CD14-positive monocyte (primary cell): Measurements from ENCODE around the gene GALNTL6. TPM values are rescaled to one million over a fixed set of nuclear protein-coding genes. Genes with fewer than 3 reads are reported as not detected.

Experiments
- DNase-seq, 3 donors: peaks; one replicate each; pipeline ENCODE4 v3.0.0-alpha.2; 2011 to 2022
- H2AFZ ChIP-seq: 2 replicates; pipeline ENCODE4 v1.6.0; 2012; ENCODE audit warnings: mild to moderate bottlenecking, low read depth, low read length, inconsistent platforms; ENCODE audit not compliant: insufficient read depth, poor library complexity, severe bottlenecking
- H3K27ac ChIP-seq, 2 donors: 1 replicate in 1 of 2; 2 replicates in 1 of 2; pipeline ENCODE4 v1.5.1; 2012 to 2013; ENCODE audit warnings: low read length in 2 of 2, control low read depth in 1 of 2, inconsistent platforms in 1 of 2, low read depth in 1 of 2, mild to moderate bottlenecking in 1 of 2
- H3K27me3 ChIP-seq, 2 donors: one replicate each; pipeline versions ENCODE4 v1.6.0 to v1.6.1; 2011 to 2013; ENCODE audit warnings: low read length in 2 of 2; ENCODE audit not compliant: control insufficient read depth in 2 of 2, insufficient read depth in 2 of 2
- H3K36me3 ChIP-seq, 2 donors: replicated peaks in 1 of 2; 1 replicate in 1 of 2; 2 replicates in 1 of 2; pipeline versions ENCODE4 v1.5.1 to v1.6.1; 2012 to 2013; ENCODE audit warnings: low read length in 2 of 2, control low read depth in 1 of 2, inconsistent platforms in 1 of 2, mild to moderate bottlenecking in 1 of 2; ENCODE audit not compliant: insufficient read depth in 2 of 2, control insufficient read depth in 1 of 2
- H3K4me1 ChIP-seq, 2 donors: 1 replicate in 1 of 2; 2 replicates in 1 of 2; pipeline versions ENCODE4 v1.5.1 to v1.6.1; 2012 to 2013; ENCODE audit warnings: low read length in 2 of 2, control low read depth in 1 of 2, inconsistent platforms in 1 of 2, mild to moderate bottlenecking in 1 of 2, moderate library complexity in 1 of 2; ENCODE audit not compliant: insufficient read depth in 2 of 2, control insufficient read depth in 1 of 2
- H3K4me2 ChIP-seq: replicated peaks from 2 replicates; pipeline ENCODE3; 2012; ENCODE audit warnings: low read length, moderate library complexity, mild to moderate bottlenecking; ENCODE audit not compliant: poor library complexity, severe bottlenecking; ENCODE audit errors: extremely low read depth
- H3K4me3 ChIP-seq, 3 experiments: fragments of 200-600 bp in 1 of 3; sonication (generic) in 1 of 3; replicated peaks in 1 of 3; 1 replicate in 2 of 3; 2 replicates in 1 of 3; pipeline ENCODE4 v1.5.1; 2011 to 2013; ENCODE audit warnings: low read length in 3 of 3, mild to moderate bottlenecking in 3 of 3, control low read depth in 2 of 3, low read depth in 2 of 3, inconsistent platforms in 1 of 3, moderate library complexity in 1 of 3
- H3K79me2 ChIP-seq: 2 replicates; pipeline ENCODE4 v1.6.0; 2012; ENCODE audit warnings: mild to moderate bottlenecking, control low read depth, inconsistent platforms, low read length, moderate library complexity; ENCODE audit not compliant: insufficient read depth
- H3K9ac ChIP-seq: 2 replicates; pipeline ENCODE4 v1.6.0; 2017; ENCODE audit warnings: low read length, mild to moderate bottlenecking; ENCODE audit not compliant: insufficient read depth, poor library complexity, severe bottlenecking
- H3K9me3 ChIP-seq, 2 donors: replicated peaks in 1 of 2; 1 replicate in 1 of 2; 2 replicates in 1 of 2; pipeline versions ENCODE4 v1.5.1 to v1.6.1; 2012 to 2013; ENCODE audit warnings: low read length in 2 of 2, control low read depth in 1 of 2; ENCODE audit not compliant: control insufficient read depth in 1 of 2, insufficient read depth in 1 of 2
- H4K20me1 ChIP-seq: 2 replicates; pipeline ENCODE4 v1.6.0; 2012; ENCODE audit warnings: mild to moderate bottlenecking, low read length, control low read depth, moderate library complexity; ENCODE audit not compliant: insufficient read depth
- H3K27ac Mint-ChIP-seq, 7 donors: one replicate each; pipeline ENCODE4 v1.8.0; 2020; ENCODE audit warnings: mild to moderate bottlenecking in 7 of 7, mixed read lengths in 7 of 7, moderate library complexity in 6 of 7, inconsistent platforms in 2 of 7
- H3K27me3 Mint-ChIP-seq, 3 donors: one replicate each; pipeline ENCODE4 v1.8.0; 2021 to 2022; ENCODE audit warnings: low read depth in 3 of 3, mild to moderate bottlenecking in 3 of 3, mixed read lengths in 3 of 3, moderate library complexity in 3 of 3, inconsistent platforms in 1 of 3
- H3K36me3 Mint-ChIP-seq, 2 donors: one replicate each; pipeline ENCODE4 v1.8.0; 2020; ENCODE audit warnings: mixed read lengths in 2 of 2, inconsistent platforms in 1 of 2, mild to moderate bottlenecking in 1 of 2
- H3K4me1 Mint-ChIP-seq: one replicate; pipeline ENCODE4 v1.8.0; 2020; ENCODE audit warnings: mild to moderate bottlenecking, mixed read lengths
- H3K4me3 Mint-ChIP-seq, 2 donors: one replicate each; pipeline ENCODE4 v1.8.0; 2020; ENCODE audit warnings: mild to moderate bottlenecking in 2 of 2, mixed read lengths in 2 of 2, moderate library complexity in 1 of 2
- H3K9me3 Mint-ChIP-seq, 7 donors: one replicate each; pipeline ENCODE4 v1.8.0; 2020 to 2022; ENCODE audit warnings: mixed read lengths in 7 of 7, mild to moderate bottlenecking in 6 of 7, moderate library complexity in 6 of 7, inconsistent platforms in 2 of 7
- WGBS: methylation state at CpG from one replicate; pipeline ENCODE4 v1.1.5; 2013; ENCODE audit warnings: missing lambda C conversion rate; ENCODE audit not compliant: insufficient coverage; 5-methylcytosine and 5-hydroxymethylcytosine counted together
- intact Hi-C, 2 donors: fragments of 100-400 bp; cut with micrococcal nuclease; formaldehyde crosslinking; loops; one replicate each; pipeline versions ENCODE4 v1.15.0 to v1.15.1; 2023
- polyA plus RNA-seq, 3 donors: library from polyadenylated mRNA; depleted of rRNA in 1 of 3; unstranded in 2 of 3; stranded (reverse) in 1 of 3; fragments of 300-500 nt in 2 of 3; fragments of >200 nt in 1 of 3; fragmentation: Illumina TruSeq in 2 of 3; gene quantifications; 1 replicate in 2 of 3; 2 replicates in 1 of 3; pipeline ENCODE4 v1.2.3, GENCODE V29; 2012 to 2021
- TF ChIP-seq, protein P1 (sequence below): fragments of 200-600 bp; IDR thresholded peaks from one replicate; pipeline ENCODE4 v1.8.0; 2022; ENCODE audit warnings: antibody characterized with exemption, mild to moderate bottlenecking

Gene GALNTL6
- polyA plus RNA-seq, 3 donors = 0.05 TPM; not detected in 2

DNA sequence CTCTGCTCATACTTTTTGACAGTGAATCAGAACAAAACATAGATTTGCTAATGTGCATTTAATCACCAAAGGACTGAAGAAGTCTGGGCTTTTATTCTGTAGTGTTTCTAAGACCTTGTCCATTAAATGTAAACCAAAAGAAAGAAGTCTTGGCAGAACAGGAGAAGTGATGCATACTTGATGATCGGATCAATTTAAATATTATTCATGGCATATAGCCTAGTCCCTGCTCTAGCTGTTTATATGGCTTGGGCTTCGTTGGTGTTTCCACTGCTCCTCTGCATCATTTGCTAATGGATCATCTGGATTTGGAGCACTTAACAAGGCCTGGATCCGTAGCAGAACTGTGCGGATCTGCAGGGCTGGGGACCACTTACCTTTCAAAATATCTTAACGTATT is 566.6 kb downstream of the GALNTL6 start:
- WGBS = 100% methylated on average over 1 of the region's 5 CpGs
- Histone ChIP-seq H3K4me2 (no peak overlapping the region), H3K9ac (no peak overlapping the region), H3K27me3 (no peaks in the 10 kb centered on the region), H3K36me3 (no peaks in the 10 kb centered on the region), H2AFZ (no peak overlapping the region), H3K4me3 (no peak overlapping the region), H3K79me2 (no peaks in the 10 kb centered on the region), H3K27ac (no peak overlapping the region), H4K20me1 (no peaks in the 10 kb centered on the region), H3K9me3 (peaks cover 7 to 13% of the 10 kb centered on the region in 2 donors), H3K4me1 (no peaks in the 10 kb centered on the region)
- DNase-seq = no peak
- intact Hi-C loops = no loop called here
- no peaks in the 10 kb centered on the region for H3K4me1 Mint-ChIP-seq
- H3K27ac Mint-ChIP-seq = no peak overlapping the region
- peaks cover 8 to 17% (median 13%) of the 10 kb centered on the region in 7 donors for H3K9me3 Mint-ChIP-seq
- H3K36me3 Mint-ChIP-seq = no peaks in the 10 kb centered on the region
- H3K4me3 Mint-ChIP-seq = no peak overlapping the region
- H3K27me3 Mint-ChIP-seq = no peaks in the 10 kb centered on the region
- TF ChIP-seq, protein P1, sequence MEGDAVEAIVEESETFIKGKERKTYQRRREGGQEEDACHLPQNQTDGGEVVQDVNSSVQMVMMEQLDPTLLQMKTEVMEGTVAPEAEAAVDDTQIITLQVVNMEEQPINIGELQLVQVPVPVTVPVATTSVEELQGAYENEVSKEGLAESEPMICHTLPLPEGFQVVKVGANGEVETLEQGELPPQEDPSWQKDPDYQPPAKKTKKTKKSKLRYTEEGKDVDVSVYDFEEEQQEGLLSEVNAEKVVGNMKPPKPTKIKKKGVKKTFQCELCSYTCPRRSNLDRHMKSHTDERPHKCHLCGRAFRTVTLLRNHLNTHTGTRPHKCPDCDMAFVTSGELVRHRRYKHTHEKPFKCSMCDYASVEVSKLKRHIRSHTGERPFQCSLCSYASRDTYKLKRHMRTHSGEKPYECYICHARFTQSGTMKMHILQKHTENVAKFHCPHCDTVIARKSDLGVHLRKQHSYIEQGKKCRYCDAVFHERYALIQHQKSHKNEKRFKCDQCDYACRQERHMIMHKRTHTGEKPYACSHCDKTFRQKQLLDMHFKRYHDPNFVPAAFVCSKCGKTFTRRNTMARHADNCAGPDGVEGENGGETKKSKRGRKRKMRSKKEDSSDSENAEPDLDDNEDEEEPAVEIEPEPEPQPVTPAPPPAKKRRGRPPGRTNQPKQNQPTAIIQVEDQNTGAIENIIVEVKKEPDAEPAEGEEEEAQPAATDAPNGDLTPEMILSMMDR = no peak

DNA sequence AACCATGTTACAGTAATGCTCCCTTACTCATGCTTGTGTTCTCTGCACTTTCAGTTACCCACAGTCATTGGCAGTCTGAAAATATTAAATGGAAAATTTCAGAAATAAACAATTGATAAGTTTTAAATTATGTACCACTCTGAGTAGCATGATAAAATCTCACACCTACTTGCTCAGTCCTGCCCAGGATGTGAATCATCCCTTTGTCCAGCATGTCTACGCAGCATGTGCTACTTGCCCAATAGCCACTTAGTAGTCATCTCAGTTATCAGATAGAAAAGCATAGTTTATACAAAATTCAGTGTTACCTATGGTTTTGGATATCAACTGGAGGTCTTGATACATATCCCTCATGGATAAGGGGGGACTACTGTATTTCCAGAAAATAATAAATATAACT is 577.1 kb downstream of the GALNTL6 start:
- intact Hi-C loops = no loop called here
- H3K4me1 ChIP-seq = no peaks in the 10 kb centered on the region

More for the DNA sequence above, 577.1 kb downstream of the GALNTL6 start:
- peaks cover 0 to 6% (median 2%) of the 10 kb centered on the region in 7 donors for H3K9me3 Mint-ChIP-seq
- Histone ChIP-seq H3K27me3 (no peaks in the 10 kb centered on the region), H2AFZ (no peak overlapping the region), H3K4me3 (no peak overlapping the region), H3K9ac (no peak overlapping the region), H4K20me1 (no peaks in the 10 kb centered on the region), H3K79me2 (no peaks in the 10 kb centered on the region), H3K27ac (no peak overlapping the region), H3K36me3 (no peaks in the 10 kb centered on the region), H3K9me3 (peaks cover 0 to 3% of the 10 kb centered on the region in 2 donors), H3K4me2 (no peak overlapping the region)
- H3K27ac Mint-ChIP-seq = no peak overlapping the region
- DNase-seq = no peak
- H3K4me3 Mint-ChIP-seq = no peak overlapping the region
- H3K4me1 Mint-ChIP-seq = no peaks in the 10 kb centered on the region
- no peaks in the 10 kb centered on the region for H3K36me3 Mint-ChIP-seq
- H3K27me3 Mint-ChIP-seq = no peaks in the 10 kb centered on the region
- no CpG with 5 or more reads among the region's 1 CpG for WGBS
- TF ChIP-seq, protein P1 = no peak
